IPS DF 6.9 (cell line): ENCODE data around the gene AKAP7.

Experiments used
- DNase-seq: peaks from one replicate; pipeline ENCODE4 v3.0.0-alpha.2; 2013; ENCODE audit warnings: low read depth, low spot score
- H3K27ac ChIP-seq: one replicate; pipeline ENCODE4 v1.5.1; 2013; ENCODE audit warnings: low read length, control low read depth
- H3K27me3 ChIP-seq: 2 replicates; pipeline ENCODE4 v1.6.1; 2013; ENCODE audit warnings: mild to moderate bottlenecking, low read length; ENCODE audit not compliant: control insufficient read depth, insufficient read depth
- H3K36me3 ChIP-seq: 2 replicates; pipeline ENCODE4 v1.6.1; 2013; ENCODE audit warnings: low read length; ENCODE audit not compliant: control insufficient read depth, insufficient read depth
- H3K4me1 ChIP-seq: 2 replicates; pipeline ENCODE4 v1.6.1; 2013; ENCODE audit warnings: low read length; ENCODE audit not compliant: control insufficient read depth, insufficient read depth
- H3K4me3 ChIP-seq: 2 replicates; pipeline ENCODE4 v1.5.1; 2013; ENCODE audit warnings: mild to moderate bottlenecking, low read length
- H3K9me3 ChIP-seq: 2 replicates; pipeline ENCODE4 v1.6.1; 2013; ENCODE audit warnings: low read length, inconsistent platforms; ENCODE audit not compliant: control insufficient read depth, insufficient read depth
- WGBS: extraction: QIAGEN DNeasy Blood & Tissue Kit; methylation state at CpG from one replicate; pipeline ENCODE4 v1.1.7; 2013; ENCODE audit warnings: mixed read lengths, missing lambda C conversion rate; ENCODE audit not compliant: insufficient read length, insufficient coverage; 5-methylcytosine and 5-hydroxymethylcytosine counted together

The AKAP7 gene

GRCh38 chr6:131115651-131116050, 19.6 kb upstream of the AKAP7 start:
- H3K27me3 ChIP-seq: no peaks in the 10 kb centered on the region
- no peaks in the 10 kb centered on the region for H3K9me3 ChIP-seq
- no peak overlapping the region for H3K4me3 ChIP-seq
- H3K4me1 ChIP-seq: no peaks in the 10 kb centered on the region
- no peak overlapping the region for H3K27ac ChIP-seq
- H3K36me3 ChIP-seq: no peaks in the 10 kb centered on the region
- WGBS: no CpG with 5 or more reads among the region's 1 CpG
- no peak for DNase-seq

GRCh38 chr6:131116321-131116720, 18.9 kb upstream of the AKAP7 start:
- H3K4me1 ChIP-seq: no peaks in the 10 kb centered on the region
- no peaks in the 10 kb centered on the region for H3K9me3 ChIP-seq
- H3K36me3 ChIP-seq: no peaks in the 10 kb centered on the region
- no peaks in the 10 kb centered on the region for H3K27me3 ChIP-seq
- no peak overlapping the region for H3K27ac ChIP-seq
- DNase-seq: no peak
- no CpG with 5 or more reads among the region's 2 CpGs for WGBS
- H3K4me3 ChIP-seq: no peak overlapping the region

DNA sequence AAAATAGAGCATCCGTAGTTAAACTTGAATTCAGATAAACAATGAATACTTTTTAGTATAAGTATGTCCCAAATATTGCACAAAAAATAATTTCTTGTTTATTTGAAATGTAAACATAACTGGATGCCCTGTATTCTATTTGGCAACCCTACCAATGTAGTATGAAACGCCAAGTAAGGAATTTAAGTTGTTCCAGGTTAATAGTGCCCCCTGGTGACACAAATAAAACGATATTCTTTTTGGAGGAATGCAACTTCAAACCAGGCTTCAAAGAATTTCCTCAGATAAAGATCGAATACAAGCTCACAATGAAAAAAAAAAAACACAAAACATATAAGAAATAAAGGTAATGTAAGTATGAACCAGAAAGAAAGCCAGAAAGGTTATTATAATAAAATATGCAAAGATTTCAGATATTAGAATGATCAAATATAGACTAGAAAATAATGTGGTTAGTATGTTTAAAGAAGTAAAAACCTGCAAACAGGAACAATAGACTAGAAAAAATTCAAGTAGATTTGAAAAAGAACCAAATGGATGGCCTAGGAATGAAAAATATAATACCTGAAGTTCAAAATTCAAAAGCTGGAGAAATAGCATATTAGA, 18.4 kb upstream of the AKAP7 start:
- H3K9me3 ChIP-seq: no peaks in the 10 kb centered on the region
- WGBS: no CpG with 5 or more reads among the region's 4 CpGs
- no peaks in the 10 kb centered on the region for H3K27me3 ChIP-seq
- no peaks in the 10 kb centered on the region for H3K4me1 ChIP-seq
- no peak overlapping the region for H3K4me3 ChIP-seq
- DNase-seq: peak; percentile 29
- no peaks in the 10 kb centered on the region for H3K36me3 ChIP-seq
- no peak overlapping the region for H3K27ac ChIP-seq

DNA sequence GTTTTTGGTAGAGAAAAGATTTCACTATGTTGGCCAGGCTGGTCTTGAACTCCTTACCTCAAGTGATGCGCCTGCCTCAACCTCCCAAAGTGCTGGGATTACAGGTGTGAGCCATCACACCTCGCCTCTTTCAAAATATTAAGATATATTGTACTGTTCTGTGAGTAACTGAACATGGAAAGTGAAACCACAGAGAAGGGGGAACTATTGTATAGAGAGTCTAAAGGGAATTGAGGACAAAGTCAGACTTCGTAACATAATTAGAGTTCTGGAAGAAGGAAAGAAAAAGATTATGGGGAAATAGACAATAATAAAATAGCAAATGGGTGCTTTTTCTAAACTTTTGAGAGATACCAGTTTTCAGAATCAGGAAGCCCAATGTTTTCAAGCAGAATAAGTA, 17.4 kb upstream of the AKAP7 start:
- no peaks in the 10 kb centered on the region for H3K9me3 ChIP-seq
- H3K27ac ChIP-seq: no peak overlapping the region
- H3K4me1 ChIP-seq: no peaks in the 10 kb centered on the region
- DNase-seq: no peak
- H3K4me3 ChIP-seq: no peak overlapping the region
- no peaks in the 10 kb centered on the region for H3K27me3 ChIP-seq
- no peaks in the 10 kb centered on the region for H3K36me3 ChIP-seq
- WGBS: no CpG with 5 or more reads among the region's 3 CpGs

DNA sequence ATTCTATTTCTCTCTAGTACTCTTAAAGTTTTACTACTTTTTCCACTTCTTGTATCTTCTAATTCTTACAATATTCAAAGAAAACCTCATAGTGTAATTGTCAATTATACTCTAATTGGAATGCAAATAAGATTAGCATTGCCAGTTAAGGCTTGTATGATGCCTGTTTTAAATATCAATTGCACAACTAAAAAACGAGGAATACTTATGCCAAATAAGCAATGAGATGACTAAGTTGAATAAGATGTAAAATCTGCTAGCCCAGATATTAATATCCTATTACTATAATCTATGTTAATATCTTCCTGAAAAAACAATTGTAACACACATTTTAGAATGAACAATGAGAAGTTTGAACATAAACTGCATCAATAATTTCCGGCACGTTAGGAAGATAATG, 13.3 kb upstream of the AKAP7 start:
- Histone ChIP-seq H3K36me3 (no peaks in the 10 kb centered on the region), H3K4me3 (no peak overlapping the region), H3K27me3 (no peaks in the 10 kb centered on the region), H3K9me3 (no peaks in the 10 kb centered on the region), H3K27ac (no peak overlapping the region), H3K4me1 (no peaks in the 10 kb centered on the region)
- WGBS: no CpG with 5 or more reads among the region's 3 CpGs
- no peak for DNase-seq

DNA sequence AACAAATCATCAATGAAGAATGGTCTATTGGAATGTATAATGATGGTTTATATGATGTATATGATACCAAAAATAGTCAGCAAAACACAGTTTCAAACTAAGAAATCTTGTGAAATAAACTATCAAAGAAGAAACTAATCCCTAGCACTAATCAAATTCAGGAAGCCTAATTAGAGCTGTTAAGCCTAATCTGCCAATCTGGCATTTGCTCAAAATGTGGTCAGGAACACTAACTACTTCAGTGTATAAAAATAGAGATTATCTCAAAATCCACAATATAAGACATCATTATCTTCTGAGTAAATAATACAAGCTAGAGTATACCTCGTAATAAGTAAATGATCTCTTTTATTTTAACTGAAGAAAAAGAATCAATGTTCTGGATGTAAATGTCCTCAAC, 12.8 kb upstream of the AKAP7 start:
- H3K4me1 ChIP-seq: no peaks in the 10 kb centered on the region
- no peak for DNase-seq
- WGBS: no CpG with 5 or more reads among the region's 1 CpG

DNA sequence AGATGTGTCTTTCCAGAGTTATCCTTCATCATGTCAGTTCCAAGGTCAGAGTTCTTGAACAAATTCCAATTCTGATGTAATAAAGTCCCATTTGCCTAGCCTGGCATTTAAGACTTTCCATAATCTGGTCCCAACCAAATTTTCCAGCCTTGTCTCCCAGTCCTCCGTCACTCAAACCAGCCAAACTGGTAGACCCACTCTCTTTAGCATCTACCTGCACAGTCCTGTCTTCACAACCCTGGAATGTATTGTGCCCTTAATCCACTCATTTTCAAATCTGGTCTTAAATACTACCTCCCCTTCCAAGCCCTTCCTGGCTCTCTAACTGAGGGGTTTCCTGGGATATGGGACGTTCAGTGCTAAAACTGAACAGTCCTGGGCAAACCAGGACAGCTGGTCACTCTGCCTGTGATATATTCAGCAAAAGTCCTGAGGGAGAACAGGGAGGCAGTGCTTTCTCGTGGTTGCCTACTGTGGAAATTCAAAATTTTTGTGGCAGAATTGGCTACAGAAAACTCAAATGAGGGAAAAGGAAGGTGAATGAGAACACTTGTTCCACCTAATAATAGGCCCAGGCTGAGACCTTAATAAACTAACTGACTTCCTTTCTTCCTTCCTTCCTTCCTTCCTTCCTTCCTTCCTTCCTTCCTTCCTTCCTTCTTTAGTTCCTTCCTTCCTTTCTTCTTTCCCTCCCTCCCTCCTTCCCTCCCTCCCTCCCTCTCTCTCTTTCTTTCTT, 10.8 kb upstream of the AKAP7 start:
- Histone ChIP-seq H3K27ac (no peak overlapping the region), H3K9me3 (no peaks in the 10 kb centered on the region), H3K4me3 (no peak overlapping the region), H3K4me1 (no peaks in the 10 kb centered on the region), H3K36me3 (no peaks in the 10 kb centered on the region), H3K27me3 (no peaks in the 10 kb centered on the region)
- no CpG with 5 or more reads among the region's 3 CpGs for WGBS
- no peak for DNase-seq

More for the DNA sequence above, 12.8 kb upstream of the AKAP7 start:
- Histone ChIP-seq H3K4me3 (no peak overlapping the region), H3K27ac (no peak overlapping the region), H3K36me3 (no peaks in the 10 kb centered on the region), H3K27me3 (no peaks in the 10 kb centered on the region), H3K9me3 (no peaks in the 10 kb centered on the region)

DNA sequence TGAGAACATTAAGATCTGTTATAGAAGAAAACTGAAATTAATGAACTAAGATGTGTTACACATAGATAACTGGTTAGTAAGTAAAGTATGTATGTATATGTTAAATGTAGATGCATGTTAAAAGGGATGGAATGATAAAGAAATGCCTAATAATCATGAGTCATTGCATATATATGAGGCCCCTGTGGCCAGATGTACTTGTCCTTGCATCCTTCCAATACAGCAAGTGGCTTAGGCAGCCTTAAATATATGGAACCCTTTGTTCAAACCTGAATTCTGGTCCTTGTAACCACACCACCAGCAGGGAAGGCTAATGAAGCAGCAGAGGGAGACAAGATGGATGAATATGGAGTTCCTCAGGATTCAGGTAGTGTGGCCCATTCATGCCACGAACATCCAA, 9.8 kb upstream of the AKAP7 start:
- Histone ChIP-seq H3K36me3 (no peaks in the 10 kb centered on the region), H3K4me1 (no peaks in the 10 kb centered on the region), H3K27ac (no peak overlapping the region), H3K9me3 (no peaks in the 10 kb centered on the region), H3K4me3 (no peak overlapping the region), H3K27me3 (no peaks in the 10 kb centered on the region)
- DNase-seq: no peak
- WGBS: no CpG with 5 or more reads among the region's 1 CpG

DNA sequence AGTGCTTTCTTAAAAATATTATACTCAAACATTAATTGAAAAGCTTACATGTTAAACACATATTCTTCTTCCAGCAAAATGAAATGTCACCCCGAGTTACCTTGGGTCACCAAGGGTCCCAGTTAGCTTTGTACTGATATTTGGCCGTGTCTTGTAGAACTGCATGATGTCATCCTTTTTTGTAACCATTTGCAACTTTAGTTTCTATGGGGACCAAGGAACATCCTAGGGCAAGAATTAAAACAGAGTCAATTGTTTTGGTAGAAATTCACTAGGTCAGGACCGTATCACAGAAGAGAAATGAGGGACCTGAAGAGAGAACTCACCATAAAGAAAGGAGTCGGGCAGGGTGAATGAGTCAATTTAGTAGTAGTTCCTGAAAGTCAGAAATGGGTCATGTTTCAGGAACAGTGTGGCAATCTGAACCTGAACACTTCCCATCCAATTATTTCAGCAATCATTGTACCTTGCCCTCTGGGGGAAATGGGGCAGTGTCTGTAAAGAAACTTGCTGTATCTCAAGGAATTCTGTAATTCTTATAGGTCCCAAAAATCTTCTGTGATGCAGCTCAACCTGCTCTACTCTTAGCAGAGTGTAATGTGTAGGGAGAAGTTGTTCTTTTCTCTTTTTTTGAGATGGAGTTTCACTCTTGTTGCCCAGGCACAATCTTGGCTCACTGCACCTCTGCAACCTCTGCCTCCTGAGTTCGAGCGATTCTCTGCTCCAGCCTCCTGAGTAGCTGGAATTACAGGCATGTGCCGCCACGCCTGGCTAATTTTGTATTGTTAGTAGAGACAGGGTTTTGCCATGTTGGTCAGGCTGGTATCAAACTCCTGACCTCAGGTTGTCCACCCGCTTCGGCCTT, 5.3 kb upstream of the AKAP7 start:
- no peak for DNase-seq
- WGBS: no CpG with 5 or more reads among the region's 10 CpGs
- H3K36me3 ChIP-seq: no peaks in the 10 kb centered on the region
- H3K27me3 ChIP-seq: no peaks in the 10 kb centered on the region
- H3K4me3 ChIP-seq: no peak overlapping the region
- H3K9me3 ChIP-seq: no peaks in the 10 kb centered on the region
- no peak overlapping the region for H3K27ac ChIP-seq
- H3K4me1 ChIP-seq: no peaks in the 10 kb centered on the region; the same call in 1 of the 2 replicates

- WGBS: no CpG with 5 or more reads among the region's 5 CpGs
- no peak for DNase-seq
- Histone ChIP-seq H3K27ac (no peak overlapping the region), H3K4me3 (no peak overlapping the region), H3K9me3 (no peaks in the 10 kb centered on the region), H3K36me3 (no peaks in the 10 kb centered on the region), H3K27me3 (no peaks in the 10 kb centered on the region), H3K4me1 (no peaks in the 10 kb centered on the region; the same call in 1 of the 2 replicates)
Measured at GRCh38 chr6:131130554-131130940, 4.7 kb upstream of the AKAP7 start.
